Epithelial cell of proximal tubule (primary cell): ENCODE measurements around the gene AGBL1. TPM values are rescaled to one million over a fixed set of nuclear protein-coding genes. Genes with fewer than 3 reads are reported as not detected.

Source experiments
- DNase-seq: peaks from one replicate; pipeline ENCODE4 v3.0.0-alpha.2; 2011; ENCODE audit warnings: low read depth
- H3K4me3 ChIP-seq: 2 replicates; pipeline ENCODE4 v1.5.1; 2011; ENCODE audit warnings: low read depth, mild to moderate bottlenecking, low read length
- total RNA-seq: library from RNA; depleted of rRNA; stranded (reverse); fragments of >200 nt; gene quantifications from 2 replicates; pipeline ENCODE4 v1.2.3, GENCODE V29; 2015
- TF ChIP-seq, protein P1 (sequence below): conservative IDR thresholded peaks from 2 replicates; pipeline ENCODE4 v1.5.1; 2012; ENCODE audit warnings: low read depth, mild to moderate bottlenecking, low read length

The AGBL1 gene
- total RNA-seq, 1 donor from 2014 or later = not detected

DNA sequence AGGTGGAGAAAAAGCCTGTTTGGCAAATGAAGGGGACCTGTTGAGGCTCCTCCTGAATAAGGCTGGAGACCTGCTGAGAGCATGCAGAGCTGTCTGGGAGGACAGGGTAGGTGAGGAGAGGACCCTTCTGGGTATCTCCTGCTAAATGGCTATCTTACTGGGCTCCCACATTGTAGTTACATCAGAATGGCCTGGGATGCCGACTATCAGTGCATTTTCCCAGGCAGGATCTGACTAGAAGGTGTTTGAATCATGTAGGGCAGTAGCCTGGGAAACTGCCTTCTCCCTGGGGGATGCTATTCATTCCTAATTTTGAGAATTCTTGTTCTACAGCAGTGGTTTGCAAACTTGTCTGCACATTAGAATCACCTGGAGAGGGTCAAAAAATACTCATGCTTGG is 631 bp downstream of the AGBL1 start:
- no peak for DNase-seq
- TF ChIP-seq, protein P1, sequence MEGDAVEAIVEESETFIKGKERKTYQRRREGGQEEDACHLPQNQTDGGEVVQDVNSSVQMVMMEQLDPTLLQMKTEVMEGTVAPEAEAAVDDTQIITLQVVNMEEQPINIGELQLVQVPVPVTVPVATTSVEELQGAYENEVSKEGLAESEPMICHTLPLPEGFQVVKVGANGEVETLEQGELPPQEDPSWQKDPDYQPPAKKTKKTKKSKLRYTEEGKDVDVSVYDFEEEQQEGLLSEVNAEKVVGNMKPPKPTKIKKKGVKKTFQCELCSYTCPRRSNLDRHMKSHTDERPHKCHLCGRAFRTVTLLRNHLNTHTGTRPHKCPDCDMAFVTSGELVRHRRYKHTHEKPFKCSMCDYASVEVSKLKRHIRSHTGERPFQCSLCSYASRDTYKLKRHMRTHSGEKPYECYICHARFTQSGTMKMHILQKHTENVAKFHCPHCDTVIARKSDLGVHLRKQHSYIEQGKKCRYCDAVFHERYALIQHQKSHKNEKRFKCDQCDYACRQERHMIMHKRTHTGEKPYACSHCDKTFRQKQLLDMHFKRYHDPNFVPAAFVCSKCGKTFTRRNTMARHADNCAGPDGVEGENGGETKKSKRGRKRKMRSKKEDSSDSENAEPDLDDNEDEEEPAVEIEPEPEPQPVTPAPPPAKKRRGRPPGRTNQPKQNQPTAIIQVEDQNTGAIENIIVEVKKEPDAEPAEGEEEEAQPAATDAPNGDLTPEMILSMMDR = no peak

DNA sequence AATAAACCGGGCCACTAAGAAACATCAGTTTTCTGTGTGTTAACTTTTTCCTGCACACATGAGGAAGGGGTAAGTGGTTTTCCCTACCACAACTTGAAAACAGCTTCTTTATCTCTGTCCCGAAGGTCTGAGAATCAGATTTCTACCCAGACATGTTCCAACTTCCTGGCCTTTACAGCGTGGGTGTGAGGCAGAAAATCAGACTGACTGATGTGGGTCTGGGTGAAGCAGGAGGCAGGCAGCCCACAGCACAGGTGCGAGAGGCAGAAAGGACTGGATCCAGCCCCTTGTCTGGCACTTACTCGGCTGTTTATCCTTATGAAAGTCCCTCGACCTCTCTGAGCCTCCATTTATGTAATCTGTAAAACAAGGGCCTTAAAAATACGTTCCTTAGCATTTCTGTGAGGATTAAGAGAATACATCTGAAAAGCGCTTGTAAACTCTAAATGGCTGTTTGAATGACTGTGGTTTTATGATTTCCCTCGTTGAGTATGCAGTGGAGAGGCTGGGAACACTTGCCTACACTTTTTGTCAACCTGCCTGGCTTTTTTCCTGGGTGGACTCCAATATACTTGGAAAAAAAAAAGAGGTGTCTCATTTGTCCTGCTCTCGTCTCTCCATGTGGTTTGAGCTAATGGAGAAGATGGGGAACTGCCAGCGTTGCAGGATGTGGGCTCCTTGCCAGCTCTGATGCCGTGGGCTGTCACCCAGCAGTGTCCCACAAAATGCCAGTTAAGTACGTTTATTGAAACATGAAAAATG is 3.1 kb downstream of the AGBL1 start:
- TF ChIP-seq, protein P1 = no peak
- no peak for DNase-seq
- H3K4me3 ChIP-seq = no peak overlapping the region

More for the DNA sequence above, 631 bp downstream of the AGBL1 start:
- no peak overlapping the region for H3K4me3 ChIP-seq

- no peak overlapping the region for H3K4me3 ChIP-seq
- no peak for DNase-seq
- TF ChIP-seq, protein P1 = no peak
Observed at GRCh38 chr15:86087808-86088207, 8.1 kb downstream of the AGBL1 start.

DNA sequence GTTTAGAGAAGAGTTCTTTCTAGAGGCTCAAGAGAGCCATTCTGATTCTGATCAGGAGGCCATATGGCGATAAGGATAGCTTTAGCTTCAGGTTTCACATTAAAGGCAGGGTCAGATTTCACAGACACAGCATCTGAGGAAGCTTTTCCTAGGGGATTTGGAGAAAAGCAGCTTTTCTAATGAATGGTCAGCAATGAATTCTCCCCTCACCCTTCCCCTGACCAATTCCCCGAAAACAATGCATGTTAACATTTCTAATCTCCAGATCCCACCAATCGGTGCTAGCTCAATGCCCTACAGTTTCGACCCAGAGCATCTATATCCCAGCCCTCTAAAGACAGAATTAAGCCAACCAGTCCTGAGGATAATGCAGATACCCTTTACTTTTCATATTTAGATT is 9.8 kb downstream of the AGBL1 start:
- no peak overlapping the region for H3K4me3 ChIP-seq
- DNase-seq = no peak
- TF ChIP-seq, protein P1 = no peak

DNA sequence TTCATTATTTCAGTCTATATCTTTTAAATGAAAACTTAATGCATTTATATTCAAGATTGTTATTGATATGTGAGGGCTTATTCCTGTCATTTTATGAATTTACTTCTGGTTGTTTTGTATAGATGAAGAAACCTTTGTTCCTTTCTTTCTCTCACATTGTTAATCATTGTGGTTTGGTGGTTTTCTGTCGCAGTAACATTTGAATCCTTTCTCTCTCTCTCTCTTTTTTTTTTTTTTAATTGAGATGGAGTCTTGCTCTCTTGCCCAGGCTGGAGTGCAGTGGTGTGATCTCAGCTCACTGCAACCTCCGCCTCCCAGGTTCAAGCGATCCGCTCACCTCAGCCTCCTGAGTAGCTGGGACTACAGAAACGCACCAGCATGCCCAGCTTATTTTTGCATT is 22.1 kb downstream of the AGBL1 start:
- H3K4me3 ChIP-seq = no peak overlapping the region
- no peak for DNase-seq
- TF ChIP-seq, protein P1 = no peak

DNA sequence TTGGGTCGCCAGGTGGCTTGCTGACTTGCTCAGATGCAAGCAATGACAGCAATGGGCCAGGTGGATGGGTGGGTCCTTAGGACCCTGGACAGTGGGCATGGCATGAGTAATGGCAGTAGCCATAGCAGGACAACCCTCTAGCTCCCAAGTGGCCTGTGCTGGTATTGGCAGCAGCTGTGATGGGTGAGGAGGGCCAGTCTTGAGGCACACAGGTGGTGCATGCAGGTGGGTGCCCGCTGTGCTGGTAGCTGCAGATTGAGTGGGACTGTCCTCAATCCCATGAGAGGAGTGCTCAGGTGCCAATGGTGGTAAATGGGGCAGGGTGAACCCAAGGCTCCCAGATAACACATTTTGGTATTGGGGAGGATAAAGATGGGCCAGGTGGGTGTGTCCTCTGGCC is 24.2 kb downstream of the AGBL1 start:
- no peak for DNase-seq
- TF ChIP-seq, protein P1 = no peak
- H3K4me3 ChIP-seq = no peak overlapping the region

DNA sequence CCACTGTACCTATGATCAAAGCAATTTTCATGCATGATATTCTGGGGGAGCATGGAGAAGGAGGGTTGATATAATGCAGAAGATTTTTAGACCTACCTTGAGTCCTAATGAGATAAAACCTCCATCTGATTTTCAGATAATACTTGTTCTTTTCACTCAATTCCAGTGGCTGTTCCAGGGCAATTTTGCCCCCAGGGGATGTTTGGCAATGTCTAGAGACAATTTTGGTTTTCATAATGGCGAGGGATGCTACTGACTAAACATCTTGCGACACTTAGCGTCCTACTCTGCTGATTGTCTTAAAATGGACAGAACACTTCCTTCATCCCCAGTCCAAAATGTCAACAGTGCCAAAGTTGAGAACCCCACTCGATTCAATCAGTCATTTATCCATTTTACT is 26.6 kb downstream of the AGBL1 start:
- H3K4me3 ChIP-seq = no peak overlapping the region
- no peak for DNase-seq
- TF ChIP-seq, protein P1 = no peak
